NK-92 treated with Interleukin-12 subunit alpha and Interleukin-12 subunit beta, amount 100 ng/mL, for 24 hours (cell line): ENCODE results near the gene NTN1.

Source experiments
- DNase-seq: peaks from one replicate; lab custom pipeline; 2025; lab: John Stamatoyannopoulos, UW

NTN1 gene

DNA sequence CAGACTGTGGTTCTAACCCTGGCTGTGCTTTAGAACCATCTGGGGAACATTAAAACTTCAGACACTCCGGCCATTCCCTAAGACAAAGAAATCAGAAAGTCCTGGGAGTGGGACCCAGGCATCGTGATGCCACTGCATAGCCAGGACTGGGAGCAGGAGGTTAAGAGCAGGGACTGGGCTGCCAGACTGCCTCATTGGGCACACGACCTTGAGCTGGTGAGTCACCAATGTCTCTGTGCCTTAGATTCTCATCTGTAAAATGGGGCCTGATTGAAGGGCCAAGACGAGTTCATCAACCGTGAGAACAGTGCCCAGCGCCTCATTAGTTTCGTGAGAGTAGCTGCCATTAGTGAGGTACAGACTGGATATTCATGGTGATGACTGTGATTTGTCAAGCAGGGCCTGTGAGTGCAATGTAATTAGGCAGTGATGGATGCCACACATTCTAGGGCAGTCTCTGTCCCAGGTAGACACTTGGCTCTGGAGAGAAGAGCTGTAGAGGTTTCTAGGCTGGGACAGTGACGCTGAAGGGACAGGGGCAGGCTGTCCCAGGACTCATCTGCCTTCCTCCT, 196.8 kb downstream of the NTN1 start:
- DNase-seq: no peak

DNA sequence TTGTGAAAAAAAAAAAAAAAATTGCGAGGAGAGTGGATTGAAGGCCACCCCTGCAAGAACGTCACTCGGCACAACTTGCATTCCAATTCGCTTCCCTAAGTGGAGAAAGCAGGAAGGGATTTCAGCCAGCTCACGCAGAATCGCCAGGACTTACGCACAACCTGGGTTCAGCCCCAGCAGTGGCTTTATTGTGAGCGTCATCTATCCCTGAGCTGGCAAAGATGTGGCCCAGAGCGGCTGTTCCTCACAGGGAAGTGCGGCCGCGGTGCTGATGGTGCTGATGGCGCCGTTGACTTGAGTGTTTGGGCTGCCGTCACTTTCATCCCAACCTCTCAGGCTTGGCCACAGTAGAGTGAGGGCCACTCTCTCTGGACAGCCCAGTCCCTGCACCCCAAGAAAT, 197.6 kb downstream of the NTN1 start:
- no peak for DNase-seq

GRCh38 chr17:9219631-9220397, 198.5 kb downstream of the NTN1 start:
- no peak for DNase-seq

DNA sequence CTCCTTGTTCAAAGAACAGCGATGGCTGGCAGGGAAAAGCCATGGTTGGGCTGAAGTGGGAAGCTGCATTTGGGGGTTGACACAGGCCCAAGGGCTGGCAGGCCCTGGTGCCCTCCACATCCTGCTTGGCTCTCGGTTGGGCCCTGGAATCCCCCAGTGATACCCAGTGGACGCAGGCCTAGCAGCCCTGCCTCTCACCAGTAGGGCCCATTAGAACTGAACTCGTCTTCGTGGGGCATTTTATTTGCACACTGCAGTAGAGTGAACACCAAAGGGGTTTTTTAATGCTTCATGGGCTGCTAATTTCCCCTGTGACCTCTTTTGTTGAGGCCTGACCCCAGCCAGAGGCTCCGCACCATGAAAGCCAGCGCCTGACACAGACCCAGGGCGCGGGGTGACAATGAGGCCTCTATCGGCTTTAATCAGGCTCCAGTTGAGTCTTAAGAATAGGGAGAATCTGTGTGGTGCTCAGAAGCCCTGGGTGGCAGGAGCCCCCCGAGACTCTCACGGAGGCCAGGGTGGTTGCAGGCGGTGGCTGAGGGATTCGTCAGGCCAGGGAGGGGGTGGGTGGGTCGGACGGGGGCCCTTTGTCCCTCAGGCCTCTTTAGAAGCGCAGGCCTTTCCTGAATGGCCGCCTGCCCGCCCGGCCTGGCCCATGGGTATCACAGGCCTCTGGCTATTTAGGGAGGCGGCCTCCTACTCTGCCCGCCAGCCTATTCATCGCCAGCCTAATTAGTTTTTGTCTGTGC, 199.3 kb downstream of the NTN1 start:
- no peak for DNase-seq

DNA sequence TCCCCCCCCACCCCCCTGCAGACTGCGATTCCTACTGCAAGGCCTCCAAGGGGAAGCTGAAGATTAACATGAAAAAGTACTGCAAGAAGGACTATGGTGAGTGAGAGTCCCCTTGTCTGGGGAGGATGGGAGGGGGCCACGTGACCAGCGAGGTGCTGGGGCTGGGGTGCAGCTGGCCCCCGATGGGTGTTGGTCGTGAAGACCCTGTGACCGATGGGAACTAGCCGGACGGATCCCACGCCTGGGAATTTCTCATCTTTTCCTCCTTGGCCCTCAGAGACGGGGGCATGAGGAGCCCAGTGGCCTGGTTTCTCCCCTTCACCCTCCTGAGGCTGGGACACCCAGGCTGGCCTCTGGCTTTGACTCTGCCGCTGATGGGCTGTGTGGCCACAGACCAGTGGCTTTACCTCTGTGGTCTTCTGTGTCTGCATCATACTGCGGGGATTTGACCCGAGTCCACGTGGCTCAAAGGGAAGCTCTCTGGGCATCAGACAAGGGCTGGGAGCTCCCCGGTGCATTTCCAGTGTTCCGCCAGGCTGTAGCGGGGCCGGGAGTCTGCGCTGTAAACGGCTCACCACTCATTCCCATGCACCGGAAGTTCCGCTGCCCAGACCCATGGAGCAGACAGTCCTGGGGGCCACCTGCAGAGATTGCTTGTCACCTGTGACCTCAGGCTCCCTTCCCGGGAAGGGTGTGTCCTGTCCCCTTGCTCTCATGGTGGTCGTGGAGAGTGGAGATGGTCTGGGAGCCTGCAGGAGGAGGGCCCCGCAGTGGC, 200.0 kb downstream of the NTN1 start:
- no peak for DNase-seq

- no peak for DNase-seq
Measured at GRCh38 chr17:9221922-9222180, 200.5 kb downstream of the NTN1 start.

GRCh38 chr17:9223531-9223930, 202.2 kb downstream of the NTN1 start:
- no peak for DNase-seq

- no peak for DNase-seq
Measured at GRCh38 chr17:9224485-9224884, 203.2 kb downstream of the NTN1 start.

GRCh38 chr17:9225305-9226101, 204.2 kb downstream of the NTN1 start:
- no peak for DNase-seq

DNA sequence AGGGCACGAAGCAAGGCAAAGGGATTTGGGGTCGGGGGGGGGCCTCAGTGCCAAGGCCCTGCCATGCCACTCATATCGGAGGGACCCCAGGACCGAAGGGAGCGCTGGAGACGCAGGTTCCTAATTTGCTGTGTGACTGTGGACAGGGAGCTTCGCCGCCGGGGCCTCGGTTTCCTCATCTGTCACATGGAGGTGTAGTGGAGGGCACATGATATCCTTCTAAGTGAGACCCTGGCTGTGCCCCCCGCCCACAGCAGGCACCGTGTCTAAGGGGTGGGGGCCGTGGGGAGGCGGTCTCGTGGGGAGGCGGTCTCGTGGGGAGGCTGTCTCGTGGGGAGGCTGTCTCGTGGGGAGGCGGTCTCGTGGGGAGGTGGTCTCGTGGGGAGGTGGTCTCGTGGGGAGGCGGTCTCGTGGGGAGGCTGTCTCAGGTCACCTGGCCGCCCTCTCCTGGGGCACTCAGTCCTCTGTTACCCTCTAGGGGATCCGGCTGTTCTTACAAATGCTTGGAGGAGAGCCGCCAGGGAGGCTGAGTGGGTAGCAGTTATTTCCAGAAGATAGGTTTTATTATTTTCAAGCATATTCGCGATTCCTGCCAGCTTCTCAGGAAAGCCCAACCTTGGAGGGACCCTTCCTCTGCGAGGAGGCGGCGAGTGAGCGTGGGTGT, 205.0 kb downstream of the NTN1 start:
- no peak for DNase-seq

- DNase-seq: no peak
Measured at GRCh38 chr17:9226794-9227135, 205.5 kb downstream of the NTN1 start.

DNA sequence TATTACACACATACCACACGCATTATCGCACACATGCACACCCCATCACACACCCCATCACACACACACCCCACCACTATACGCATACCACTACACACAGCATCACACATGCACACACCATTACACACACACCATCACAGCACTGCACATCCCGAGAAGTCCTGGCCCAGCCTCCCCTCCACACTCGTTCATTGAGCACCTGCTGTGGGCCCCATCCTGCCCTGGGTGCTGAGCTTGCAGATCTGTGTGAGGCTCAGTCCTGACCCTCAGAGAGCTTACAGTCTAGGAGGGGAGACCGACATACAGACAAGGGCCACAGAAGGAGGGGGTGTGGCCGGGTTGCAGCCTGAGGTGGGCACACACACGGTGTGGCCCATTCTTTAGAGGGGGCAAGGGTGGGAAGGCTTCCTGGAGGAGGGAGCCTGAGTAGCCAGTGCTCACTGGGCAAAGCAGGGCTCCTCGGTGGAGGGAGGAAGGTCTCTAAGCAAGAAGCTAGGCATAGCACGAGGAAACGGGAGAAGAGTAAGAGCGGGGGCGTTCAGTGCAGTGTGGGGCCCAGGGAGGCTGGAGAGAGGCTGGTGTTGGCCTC, 206.6 kb downstream of the NTN1 start:
- DNase-seq: no peak

- no peak for DNase-seq
Measured at GRCh38 chr17:9228408-9229159, 207.3 kb downstream of the NTN1 start.

- DNase-seq: no peak
Measured at GRCh38 chr17:9229160-9229825, 208.0 kb downstream of the NTN1 start.

GRCh38 chr17:9229826-9230201, 208.5 kb downstream of the NTN1 start:
- DNase-seq: no peak

DNA sequence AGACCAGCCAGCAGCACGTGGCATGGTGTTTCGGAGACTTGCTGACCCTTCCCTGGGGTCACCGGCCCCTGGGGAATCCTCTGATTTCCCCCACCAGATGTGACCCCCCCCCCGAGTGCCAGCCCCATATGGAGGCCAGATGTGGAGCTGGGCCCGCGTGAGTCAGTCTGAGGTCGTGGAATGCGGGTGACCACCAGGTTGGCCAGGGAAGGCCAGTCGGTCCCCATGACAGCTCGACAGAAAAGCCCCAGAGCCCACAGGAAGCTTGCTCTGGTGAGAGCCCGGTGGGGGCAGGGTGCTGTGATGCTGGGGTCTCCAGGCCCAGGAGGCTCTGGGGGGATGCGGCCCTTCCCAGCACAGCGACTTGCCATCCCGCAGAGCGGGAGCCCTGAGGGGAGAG, 209.0 kb downstream of the NTN1 start:
- no peak for DNase-seq

DNA sequence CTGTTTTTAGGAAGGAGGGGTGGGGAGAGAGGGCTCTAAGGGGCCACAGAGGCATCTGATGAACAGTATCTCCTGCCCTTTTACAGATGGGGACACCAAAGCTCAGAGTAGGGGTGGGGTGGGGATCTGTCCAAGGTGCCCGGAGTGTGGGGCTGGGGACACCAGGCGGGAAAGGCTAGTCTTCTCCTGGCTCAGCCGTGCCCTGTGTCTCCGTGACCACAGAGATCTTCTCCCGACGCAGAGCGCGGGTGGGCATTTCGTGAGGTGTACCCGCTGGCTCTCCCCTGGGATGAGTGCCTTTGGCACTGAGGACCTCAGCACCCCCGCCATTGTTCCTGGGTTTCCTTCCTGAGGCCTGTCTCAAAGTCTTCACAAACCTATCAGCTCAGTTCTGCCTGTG, 209.6 kb downstream of the NTN1 start:
- DNase-seq: no peak

DNA sequence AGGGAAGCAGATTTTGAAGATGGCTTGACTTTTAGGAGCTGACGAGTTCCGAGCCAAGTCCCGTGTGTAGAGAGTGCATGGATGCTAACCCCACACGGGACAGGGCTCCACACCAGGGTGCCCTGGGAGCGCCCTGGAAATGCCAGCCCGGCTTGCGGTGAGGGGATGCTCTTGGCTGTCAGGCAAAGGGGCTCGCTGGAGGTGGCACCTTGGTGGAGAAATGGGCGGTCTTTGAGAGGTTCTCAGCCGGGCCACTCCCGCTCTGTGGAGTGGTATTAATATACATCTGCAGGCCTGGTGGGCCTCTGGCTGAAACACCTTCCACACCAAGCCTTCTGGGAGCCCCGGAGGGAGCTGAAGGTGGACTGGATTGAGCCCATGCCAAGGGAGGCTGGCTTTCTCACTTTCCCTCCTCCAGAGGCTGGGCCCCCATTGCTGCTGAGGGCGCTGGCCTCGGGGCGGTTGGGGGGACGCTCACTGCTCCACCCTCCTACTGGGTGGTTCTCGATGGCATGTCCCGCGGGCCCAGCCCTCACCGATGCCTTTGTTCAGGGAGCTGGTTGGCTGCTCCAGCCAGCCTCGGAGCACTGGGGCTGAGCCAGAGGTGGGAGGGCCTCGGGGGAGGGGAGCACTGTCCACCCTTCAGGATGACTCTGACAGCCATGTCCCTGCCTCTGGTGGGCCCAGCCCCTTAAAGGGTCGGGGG, 210.3 kb downstream of the NTN1 start:
- no peak for DNase-seq

GRCh38 chr17:9232155-9232475, 210.8 kb downstream of the NTN1 start:
- no peak for DNase-seq
